ENCODE measurements around the gene LCE2D.

LCE2D gene
- long read RNA-seq: 0 reads

- Histone ChIP-seq H3K4me3 (replicated peaks; ENCODE audit: insufficient read depth, low read length) (no peak within 1 kb of the TSS), H3K27me3 (ENCODE audit: insufficient read depth, poor library complexity, severe bottlenecking) (no peaks in the 10 kb centered on the region), H3K27ac (replicated peaks) (no peak within 1 kb of the TSS)
- TF ChIP-seq CTCF (IDR thresholded peaks at IDR 0.05; ENCODE audit: insufficient read depth, low read length): no peak
- no peak for TF ChIP-seq SPI1 (IDR thresholded peaks at IDR 0.05; ENCODE audit: borderline replicate concordance, low read depth)
- DNase-seq (ENCODE audit: low read depth in 1 of 2, low spot score in 1 of 2): no peak
These were observed at the start of gene LCE2D for GRCh38 chr1:152663098-152663497. Gene LCE2D, plus strand, starts transcription at chr1:152663380. Its CDS starts 726 bp downstream, at chr1:152664106.

GRCh38 chr1:152613511-152613910 is 49.7 kb upstream of the LCE2D start, which contains the start of gene LCE3B:
Gene LCE3B, plus strand, starts transcription at chr1:152613811. Its CDS starts 0 bp downstream, at chr1:152613811.
- Histone ChIP-seq H3K27me3 (ENCODE audit: insufficient read depth, poor library complexity, severe bottlenecking) (no peaks in the 10 kb centered on the region), H3K27ac (replicated peaks) (no peak within 1 kb of the TSS), H3K4me3 (replicated peaks; ENCODE audit: insufficient read depth, low read length) (no peak within 1 kb of the TSS)
- TF ChIP-seq SPI1 (IDR thresholded peaks at IDR 0.05; ENCODE audit: borderline replicate concordance, low read depth) (no peak), GABPA (IDR thresholded peaks at IDR 0.05; ENCODE audit: low read depth) (no peak), CTCF (IDR thresholded peaks at IDR 0.05; ENCODE audit: insufficient read depth, low read length) (no peak), POLR2AphosphoS5 (IDR thresholded peaks at IDR 0.05; ENCODE audit: low read depth) (no peak), REST (IDR thresholded peaks at IDR 0.05; ENCODE audit: insufficient replicate concordance, low read depth) (no peak)
- no peak for DNase-seq (ENCODE audit: low read depth in 1 of 2, low spot score in 1 of 2)

GRCh38 chr1:152621993-152622392 is 41.2 kb upstream of the LCE2D start:
- no peak overlapping the region for H3K4me3 ChIP-seq (replicated peaks; ENCODE audit: insufficient read depth, low read length)
- no peak for TF ChIP-seq REST (IDR thresholded peaks at IDR 0.05; ENCODE audit: insufficient replicate concordance, low read depth)
- no peak for TF ChIP-seq SPI1 (IDR thresholded peaks at IDR 0.05; ENCODE audit: borderline replicate concordance, low read depth)
- TF ChIP-seq GABPA (IDR thresholded peaks at IDR 0.05; ENCODE audit: low read depth): no peak
- TF ChIP-seq CTCF (IDR thresholded peaks at IDR 0.05; ENCODE audit: insufficient read depth, low read length): no peak
- TF ChIP-seq POLR2AphosphoS5 (IDR thresholded peaks at IDR 0.05; ENCODE audit: low read depth): no peak
- peak in 1 of 2 experiments; percentile 15 for DNase-seq (ENCODE audit: low read depth in 1 of 2, low spot score in 1 of 2)
- H3K27ac ChIP-seq (replicated peaks): peak overlapping the region; percentile 46
- H3K27me3 ChIP-seq (ENCODE audit: insufficient read depth, poor library complexity, severe bottlenecking): no peaks in the 10 kb centered on the region

- TF ChIP-seq SPI1 (IDR thresholded peaks at IDR 0.05; ENCODE audit: borderline replicate concordance, low read depth) (peak; percentile 87), POLR2AphosphoS5 (IDR thresholded peaks at IDR 0.05; ENCODE audit: low read depth) (peak; percentile 100), GABPA (IDR thresholded peaks at IDR 0.05; ENCODE audit: low read depth) (peak; percentile 63; the same call in 1 of the 2 replicates), CTCF (IDR thresholded peaks at IDR 0.05; ENCODE audit: insufficient read depth, low read length) (no peak), REST (IDR thresholded peaks at IDR 0.05; ENCODE audit: insufficient replicate concordance, low read depth) (no peak)
- H3K27me3 ChIP-seq (ENCODE audit: insufficient read depth, poor library complexity, severe bottlenecking): no peaks in the 10 kb centered on the region
- peak within 1 kb of the TSS; percentile 49 for H3K27ac ChIP-seq (replicated peaks)
- peak; percentile 73 to 94 for DNase-seq (ENCODE audit: low read depth in 1 of 2, low spot score in 1 of 2)
- H3K4me3 ChIP-seq (replicated peaks; ENCODE audit: insufficient read depth, low read length): no peak within 1 kb of the TSS
These were observed 40.4 kb upstream of the LCE2D start, which contains the start of gene LCE3A for GRCh38 chr1:152622803-152623202. Gene LCE3A, minus strand, starts transcription at chr1:152623103. Its CDS starts 0 bp downstream, at chr1:152623103.
